ENCODE results near the gene CARD19. TPM values are rescaled to one million over a fixed set of nuclear protein-coding genes. Genes with fewer than 3 reads are reported as not detected.

Gene CARD19
- polyA plus RNA-seq, 1 donor (not counting 4 experiments of a cell fraction or from before 2014, with no cell fraction given): 36.7 TPM

GRCh38 chr9:93076101-93076791, 19.8 kb upstream of the CARD19 start:
- FAIRE-seq (no peak), DNase-seq (ENCODE audit: low read depth, low spot score) (no peak)
- H3K9me1 ChIP-seq (ENCODE audit: control insufficient read depth, extremely low read depth, insufficient read depth, low read length): no peaks in the 10 kb centered on the region
- H2AFZ ChIP-seq (ENCODE audit: control insufficient read depth, low read length): no peak overlapping the region
- H4K20me1 ChIP-seq (ENCODE audit: control insufficient read depth, extremely low read depth, insufficient read depth, low read length): no peaks in the 10 kb centered on the region
- dilution Hi-C loops (cut with MboI; ENCODE audit: extremely low pct_ligation_motif_present, low sequenced_read_pairs): no loop called here
- no peaks in the 10 kb centered on the region for H3K4me1 ChIP-seq (ENCODE audit: control insufficient read depth, extremely low read depth, insufficient read depth, low read length)
- H3K79me2 ChIP-seq (ENCODE audit: control insufficient read depth, insufficient read depth, low read length): no peaks in the 10 kb centered on the region
- no peak overlapping the region for H3K27ac ChIP-seq (ENCODE audit: control insufficient read depth, insufficient read depth, low read length)
- no peak overlapping the region for H3K4me2 ChIP-seq (ENCODE audit: control insufficient read depth, extremely low read depth, insufficient read depth, low read depth, low read length)
- peaks cover 3% of the 10 kb centered on the region for H3K27me3 ChIP-seq (ENCODE audit: control insufficient read depth, extremely low read depth, insufficient read depth, low read length)
- no peaks in the 10 kb centered on the region for H3K9me3 ChIP-seq (ENCODE audit: control insufficient read depth, low read depth, low read length)
- no peak overlapping the region for H3K9ac ChIP-seq (ENCODE audit: control insufficient read depth, extremely low read depth, insufficient read depth, low read length)
- H3K4me3 ChIP-seq (ENCODE audit: control insufficient read depth in 2 of 3, extremely low read depth in 1 of 3, insufficient read depth in 2 of 3, low read depth in 1 of 3, low read length in 3 of 3): no peak overlapping the region
- no peak for TF ChIP-seq EZH2 (IDR thresholded peaks at IDR 0.05; ENCODE audit: low read length)
- TF ChIP-seq CTCF (optimal IDR thresholded peaks at IDR 0.05 in 1 of 3, IDR thresholded peaks at IDR 0.05 in 1 of 3, conservative IDR thresholded peaks at IDR 0.05 in 1 of 3; ENCODE audit: extremely low read depth in 1 of 3, insufficient read depth in 2 of 3, low read length in 3 of 3): no peak
- no peaks in the 10 kb centered on the region for H3K36me3 ChIP-seq (ENCODE audit: control insufficient read depth in 2 of 2, extremely low read depth in 1 of 2, insufficient read depth in 2 of 2, low read length in 2 of 2)

GRCh38 chr9:93076792-93077128, 19.3 kb upstream of the CARD19 start:
- Histone ChIP-seq H3K4me1 (ENCODE audit: control insufficient read depth, extremely low read depth, insufficient read depth, low read length) (no peaks in the 10 kb centered on the region), H4K20me1 (ENCODE audit: control insufficient read depth, extremely low read depth, insufficient read depth, low read length) (no peaks in the 10 kb centered on the region), H3K36me3 (ENCODE audit: control insufficient read depth in 2 of 2, extremely low read depth in 1 of 2, insufficient read depth in 2 of 2, low read length in 2 of 2) (no peaks in the 10 kb centered on the region), H3K27me3 (ENCODE audit: control insufficient read depth, extremely low read depth, insufficient read depth, low read length) (peaks cover 3% of the 10 kb centered on the region), H3K27ac (ENCODE audit: control insufficient read depth, insufficient read depth, low read length) (no peak overlapping the region), H3K4me2 (ENCODE audit: control insufficient read depth, extremely low read depth, insufficient read depth, low read depth, low read length) (no peak overlapping the region), H3K9me3 (ENCODE audit: control insufficient read depth, low read depth, low read length) (no peaks in the 10 kb centered on the region), H3K9me1 (ENCODE audit: control insufficient read depth, extremely low read depth, insufficient read depth, low read length) (no peaks in the 10 kb centered on the region), H3K4me3 (ENCODE audit: control insufficient read depth in 2 of 3, extremely low read depth in 1 of 3, insufficient read depth in 2 of 3, low read depth in 1 of 3, low read length in 3 of 3) (no peak overlapping the region), H2AFZ (ENCODE audit: control insufficient read depth, low read length) (no peak overlapping the region), H3K79me2 (ENCODE audit: control insufficient read depth, insufficient read depth, low read length) (no peaks in the 10 kb centered on the region), H3K9ac (ENCODE audit: control insufficient read depth, extremely low read depth, insufficient read depth, low read length) (no peak overlapping the region)
- TF ChIP-seq CTCF (optimal IDR thresholded peaks at IDR 0.05 in 1 of 3, IDR thresholded peaks at IDR 0.05 in 1 of 3, conservative IDR thresholded peaks at IDR 0.05 in 1 of 3; ENCODE audit: extremely low read depth in 1 of 3, insufficient read depth in 2 of 3, low read length in 3 of 3) (no peak), EZH2 (IDR thresholded peaks at IDR 0.05; ENCODE audit: low read length) (no peak)
- dilution Hi-C loops (cut with MboI; ENCODE audit: extremely low pct_ligation_motif_present, low sequenced_read_pairs): no loop called here
- no peak for FAIRE-seq
- DNase-seq (ENCODE audit: low read depth, low spot score): no peak
